ENCODE measurements around the gene PI16.

- TF ChIP-seq CTCF (conservative IDR thresholded peaks at IDR 0.05 in 1 of 2, IDR thresholded peaks at IDR 0.05 in 1 of 2; ENCODE audit: extremely low read depth in 1 of 2, insufficient read depth in 1 of 2, low read depth in 1 of 2, low read length in 2 of 2) (no peak), EZH2 (IDR thresholded peaks at IDR 0.05; ENCODE audit: borderline replicate concordance, low read length) (no peak)
Measured at GRCh38 chr6:36999061-36999750, 44.7 kb downstream of the PI16 start.
